Smooth muscle cell (in vitro differentiated cells): ENCODE data around the gene PSMB9. TPM values are rescaled to one million over a fixed set of nuclear protein-coding genes. Genes with fewer than 3 reads are reported as not detected.

Source experiments
- DNase-seq: peaks from one replicate; lab custom pipeline; 2025; ENCODE audit not compliant: unreplicated experiment; lab: John Stamatoyannopoulos, UW
- H2AFZ ChIP-seq: fragments of 200-600 bp; sonication (generic); 2 replicates; pipeline ENCODE4 v1.6.0; 2016; ENCODE audit warnings: antibody characterized with exemption, low read depth, mild to moderate bottlenecking
- H3F3A ChIP-seq: fragments of 200-600 bp; sonication (generic); 2 replicates; pipeline ENCODE4 v1.6.0; 2017; ENCODE audit warnings: antibody characterized with exemption, low read depth
- H3K27ac ChIP-seq: fragments of 200-600 bp; sonication (generic); 2 replicates; pipeline ENCODE4 v1.5.1; 2016; ENCODE audit warnings: low read depth, mild to moderate bottlenecking
- H3K27me3 ChIP-seq: fragments of 200-600 bp; sonication (generic); 2 replicates; pipeline ENCODE4 v1.6.1; 2016; ENCODE audit warnings: low read depth, mild to moderate bottlenecking
- H3K36me3 ChIP-seq: fragments of 200-600 bp; sonication (generic); 2 replicates; pipeline ENCODE4 v1.5.1; 2016; ENCODE audit warnings: low read depth
- H3K4me1 ChIP-seq: fragments of 200-600 bp; sonication (generic); 2 replicates; pipeline ENCODE4 v1.5.1; 2016; ENCODE audit warnings: low read depth
- H3K4me2 ChIP-seq: fragments of 200-600 bp; sonication (generic); 2 replicates; pipeline ENCODE4 v1.6.0; 2016; ENCODE audit warnings: mild to moderate bottlenecking
- H3K4me3 ChIP-seq: fragments of 200-600 bp; sonication (generic); 2 replicates; pipeline ENCODE4 v1.5.1; 2016; ENCODE audit warnings: mild to moderate bottlenecking
- H3K79me2 ChIP-seq: fragments of 200-600 bp; sonication (generic); 2 replicates; pipeline ENCODE4 v1.6.0; 2016; ENCODE audit warnings: low read depth, mild to moderate bottlenecking
- H3K9ac ChIP-seq: fragments of 200-600 bp; sonication (generic); 2 replicates; pipeline ENCODE4 v1.6.0; 2016; ENCODE audit warnings: low read depth
- H3K9me3 ChIP-seq: fragments of 200-600 bp; sonication (generic); replicated peaks from 2 replicates; pipeline ENCODE4 v1.5.1; 2016; ENCODE audit warnings: low read depth
- H4K20me1 ChIP-seq: fragments of 200-600 bp; sonication (generic); 2 replicates; pipeline ENCODE4 v1.6.0; 2016; ENCODE audit warnings: low read depth
- WGBS: methylation state at CpG from one replicate; pipeline ENCODE4 v1.1.7; 2016; ENCODE audit warnings: low lambda C conversion rate; 5-methylcytosine and 5-hydroxymethylcytosine counted together
- polyA plus RNA-seq: library from polyadenylated mRNA; unstranded; fragments of >200 nt; fragmentation: Nextera tagmentation; extraction: Ambion mirVana; gene quantifications from 2 replicates; pipeline ENCODE4 v1.2.1, GENCODE V29; 2016
- total RNA-seq: library from RNA; depleted of rRNA; stranded (reverse); fragments of >200 nt; gene quantifications from 2 replicates; pipeline ENCODE4 v1.2.3, GENCODE V29; 2014
- TF ChIP-seq, protein P1 (sequence below): fragments of 200-600 bp; sonication (generic); IDR thresholded peaks from 2 replicates; pipeline ENCODE4 v1.5.1; 2017; ENCODE audit warnings: borderline replicate concordance, mild to moderate bottlenecking, antibody characterized with exemption; ENCODE audit not compliant: insufficient read depth, poor library complexity, severe bottlenecking

PSMB9 gene
- total and polyA plus RNA-seq, 2 experiments from 2014 or later = 2.2 TPM; not detected in 1

DNA sequence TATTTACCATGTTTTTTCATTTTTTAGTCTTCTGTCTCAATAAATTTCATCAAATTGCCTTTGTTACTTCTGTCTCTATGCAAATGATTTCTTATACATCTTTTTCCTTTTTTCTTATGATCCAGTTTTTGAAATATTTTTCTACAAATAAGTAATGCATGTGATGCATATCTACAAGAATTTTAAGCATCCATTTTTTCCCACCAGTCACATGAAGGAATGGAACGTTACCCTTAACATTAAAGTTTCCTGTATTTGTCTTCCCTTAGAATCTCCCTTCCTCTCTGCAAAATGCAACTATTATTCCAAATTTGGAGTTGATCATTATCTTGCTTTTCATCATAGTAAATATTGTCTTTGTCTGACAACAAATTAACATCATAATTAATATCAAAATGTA is 35.5 kb downstream of the PSMB9 start:
- Histone ChIP-seq H3K4me2 (no peak overlapping the region), H3K36me3 (no peaks in the 10 kb centered on the region), H3K27ac (no peak overlapping the region), H3K9ac (no peak overlapping the region), H3F3A (no peaks in the 10 kb centered on the region), H3K79me2 (no peaks in the 10 kb centered on the region), H3K9me3 (no peaks in the 10 kb centered on the region), H3K4me3 (no peak overlapping the region), H3K4me1 (peaks cover 5% of the 10 kb centered on the region), H2AFZ (no peak overlapping the region), H3K27me3 (peaks cover 9% of the 10 kb centered on the region), H4K20me1 (no peaks in the 10 kb centered on the region)
- no peak for DNase-seq
- TF ChIP-seq, protein P1, sequence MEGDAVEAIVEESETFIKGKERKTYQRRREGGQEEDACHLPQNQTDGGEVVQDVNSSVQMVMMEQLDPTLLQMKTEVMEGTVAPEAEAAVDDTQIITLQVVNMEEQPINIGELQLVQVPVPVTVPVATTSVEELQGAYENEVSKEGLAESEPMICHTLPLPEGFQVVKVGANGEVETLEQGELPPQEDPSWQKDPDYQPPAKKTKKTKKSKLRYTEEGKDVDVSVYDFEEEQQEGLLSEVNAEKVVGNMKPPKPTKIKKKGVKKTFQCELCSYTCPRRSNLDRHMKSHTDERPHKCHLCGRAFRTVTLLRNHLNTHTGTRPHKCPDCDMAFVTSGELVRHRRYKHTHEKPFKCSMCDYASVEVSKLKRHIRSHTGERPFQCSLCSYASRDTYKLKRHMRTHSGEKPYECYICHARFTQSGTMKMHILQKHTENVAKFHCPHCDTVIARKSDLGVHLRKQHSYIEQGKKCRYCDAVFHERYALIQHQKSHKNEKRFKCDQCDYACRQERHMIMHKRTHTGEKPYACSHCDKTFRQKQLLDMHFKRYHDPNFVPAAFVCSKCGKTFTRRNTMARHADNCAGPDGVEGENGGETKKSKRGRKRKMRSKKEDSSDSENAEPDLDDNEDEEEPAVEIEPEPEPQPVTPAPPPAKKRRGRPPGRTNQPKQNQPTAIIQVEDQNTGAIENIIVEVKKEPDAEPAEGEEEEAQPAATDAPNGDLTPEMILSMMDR = no peak
- WGBS = 72% methylated on average over 1 of the region's 1 CpG

DNA sequence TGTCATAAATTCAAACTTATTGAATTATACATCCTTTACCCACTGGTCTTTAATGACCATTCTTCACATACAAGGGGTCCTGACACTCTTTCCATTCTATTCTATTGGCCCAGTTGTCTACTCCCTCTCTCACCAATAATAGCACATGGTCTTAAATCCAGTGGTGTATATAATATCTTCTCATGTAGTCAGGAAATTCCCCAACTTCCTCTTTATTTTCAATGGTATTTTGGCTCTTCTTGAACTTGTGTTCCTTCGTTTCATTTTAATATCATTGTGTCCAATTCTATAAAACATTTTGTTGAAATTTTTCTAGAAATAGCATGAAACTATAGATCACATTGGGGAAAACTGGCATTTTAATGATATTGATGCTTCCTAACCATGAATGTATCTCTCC is 36.8 kb downstream of the PSMB9 start:
- H3K79me2 ChIP-seq = peaks cover 6% of the 10 kb centered on the region
- TF ChIP-seq, protein P1 = no peak
- 55% methylated on average over 1 of the region's 1 CpG for WGBS
- H3K4me3 ChIP-seq = no peak overlapping the region
- H3K9ac ChIP-seq = no peak overlapping the region
- H3K4me1 ChIP-seq = peaks cover 5% of the 10 kb centered on the region
- DNase-seq = no peak
- no peak overlapping the region for H2AFZ ChIP-seq
- no peak overlapping the region for H3K4me2 ChIP-seq
- H3F3A ChIP-seq = no peaks in the 10 kb centered on the region
- no peak overlapping the region for H3K27ac ChIP-seq
- no peaks in the 10 kb centered on the region for H4K20me1 ChIP-seq
- H3K36me3 ChIP-seq = no peaks in the 10 kb centered on the region
- peaks cover 9% of the 10 kb centered on the region for H3K27me3 ChIP-seq
- no peaks in the 10 kb centered on the region for H3K9me3 ChIP-seq

DNA sequence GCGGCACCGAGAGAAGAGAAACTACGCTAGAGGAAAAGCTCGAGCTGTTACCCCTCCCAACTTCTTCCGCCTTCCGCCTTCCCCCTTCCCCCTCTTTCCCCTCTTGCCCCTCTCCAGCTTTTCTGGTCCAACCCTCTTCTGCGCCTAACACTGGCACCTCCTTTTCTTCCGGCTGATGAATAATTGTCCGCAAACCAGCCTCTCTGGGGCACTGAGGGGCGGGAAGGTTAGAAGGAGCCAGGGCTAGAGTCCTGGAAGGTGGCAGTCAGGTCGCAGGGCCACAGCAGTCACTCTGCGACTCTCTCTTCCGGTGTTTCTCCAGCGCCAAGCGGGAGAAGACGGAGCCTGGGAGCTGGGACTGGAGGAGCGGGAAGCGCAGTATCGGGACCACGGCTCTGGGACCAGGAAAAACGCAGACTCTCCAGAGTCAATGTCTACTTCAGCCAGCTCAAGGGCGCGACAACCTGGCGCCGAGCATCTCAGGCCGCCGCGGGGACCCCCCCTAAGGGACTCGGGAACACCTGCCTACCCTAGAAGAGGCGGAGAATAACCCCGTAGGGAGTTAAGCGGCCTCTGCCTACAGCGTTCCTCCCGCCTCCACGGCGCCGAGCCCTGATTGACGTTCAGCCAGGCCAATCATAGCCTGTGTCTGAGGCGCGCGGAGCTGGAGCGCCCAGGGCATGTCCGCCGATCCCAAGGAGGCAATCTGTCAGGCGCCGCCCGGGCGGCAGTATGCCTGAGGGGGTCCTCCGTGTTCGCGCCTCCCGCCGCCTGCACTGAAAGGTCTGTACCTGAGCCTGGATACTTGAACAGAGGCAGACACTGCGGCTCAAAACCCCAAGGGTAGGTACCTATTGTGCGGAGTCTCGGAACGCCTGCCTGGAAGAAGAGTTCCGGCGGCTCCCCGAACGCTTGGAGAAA is 40.4 kb downstream of the PSMB9 start:
- DNase-seq = peak; percentile 79
- Histone ChIP-seq H3K9me3 (no peaks in the 10 kb centered on the region), H3K27ac (peak overlapping the region; percentile 77), H4K20me1 (no peaks in the 10 kb centered on the region), H3K4me3 (peak overlapping the region; percentile 77), H3K36me3 (no peaks in the 10 kb centered on the region), H2AFZ (peak overlapping the region; percentile 95), H3K27me3 (peaks cover under 1% of the 10 kb centered on the region), H3K4me2 (peak overlapping the region; percentile 85), H3K4me1 (peaks cover 5% of the 10 kb centered on the region), H3K79me2 (peaks cover 24% of the 10 kb centered on the region), H3F3A (no peaks in the 10 kb centered on the region), H3K9ac (peak overlapping the region; percentile 66)
- WGBS = under 1% methylated on average over 58 of the region's 61 CpGs
- TF ChIP-seq, protein P1 = no peak

DNA sequence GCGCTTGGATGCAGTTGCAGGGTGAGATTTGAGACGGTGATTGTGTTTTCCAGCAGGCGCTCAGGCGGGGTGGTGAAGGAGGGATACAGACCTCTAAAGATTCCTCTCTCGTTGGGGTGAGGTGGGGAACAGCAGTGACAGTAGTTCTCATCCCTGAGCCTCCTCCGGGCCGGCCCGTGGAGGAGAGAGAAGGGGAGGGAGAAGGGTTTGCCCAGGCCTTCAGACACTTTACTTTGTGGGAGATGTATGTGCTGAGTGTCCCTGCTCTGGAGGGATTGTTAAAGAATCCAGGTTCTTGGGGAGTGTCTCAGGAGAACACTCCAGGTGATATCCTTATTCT is 41.0 kb downstream of the PSMB9 start:
- H3K4me3 ChIP-seq = peak overlapping the region; percentile 77
- H3K36me3 ChIP-seq = no peaks in the 10 kb centered on the region
- peak overlapping the region; percentile 85 for H3K4me2 ChIP-seq
- no peaks in the 10 kb centered on the region for H3K9me3 ChIP-seq
- H3F3A ChIP-seq = no peaks in the 10 kb centered on the region
- 1% methylated on average over 8 of the region's 8 CpGs for WGBS
- TF ChIP-seq, protein P1 = no peak
- no peaks in the 10 kb centered on the region for H4K20me1 ChIP-seq
- H3K9ac ChIP-seq = peak overlapping the region; percentile 66
- H3K4me1 ChIP-seq = peaks cover 5% of the 10 kb centered on the region
- H3K27ac ChIP-seq = peak overlapping the region; percentile 77
- H3K79me2 ChIP-seq = peaks cover 24% of the 10 kb centered on the region
- H2AFZ ChIP-seq = peak overlapping the region; percentile 95
- DNase-seq = no peak
- no peaks in the 10 kb centered on the region for H3K27me3 ChIP-seq
